ENCODE data around the gene CTDP1.

The CTDP1 gene

GRCh38 chr18:79682894-79683625 is 3.5 kb downstream of the CTDP1 start:
- DNase-seq: no peak

DNA sequence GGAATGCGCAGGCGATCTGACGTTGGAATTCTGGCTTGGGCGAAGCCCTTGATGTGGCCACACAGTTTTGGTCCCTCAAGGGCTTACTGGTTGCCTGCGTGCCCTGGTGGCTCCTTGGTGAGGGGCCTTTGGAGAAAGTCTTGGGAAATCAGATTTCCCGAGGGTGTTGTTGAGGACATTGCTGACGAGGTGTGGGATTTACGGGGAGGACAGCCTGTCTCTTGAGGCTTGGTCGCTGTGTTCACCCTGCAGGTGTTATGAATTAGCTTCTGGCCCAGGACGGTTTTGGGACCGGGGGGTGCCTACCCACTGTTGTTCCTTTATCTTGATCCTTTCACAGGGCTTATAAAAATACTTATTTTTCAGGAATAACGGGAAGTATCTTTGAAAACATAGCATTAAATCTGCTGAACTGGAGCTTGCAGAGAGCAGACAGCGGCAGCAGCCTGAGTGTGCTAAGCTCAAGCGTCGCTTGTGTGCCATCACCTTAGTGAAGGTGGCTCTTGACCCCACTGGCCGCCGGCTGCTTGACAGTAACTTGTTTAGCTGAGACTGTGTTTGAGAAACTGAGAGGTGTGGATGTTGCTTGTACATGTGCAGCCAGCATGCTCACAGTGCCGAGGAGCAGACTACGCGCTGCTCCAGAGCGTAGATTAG is 4.2 kb downstream of the CTDP1 start:
- no peak for DNase-seq

- DNase-seq: no peak
These were observed 4.7 kb downstream of the CTDP1 start for GRCh38 chr18:79684283-79684631.

DNA sequence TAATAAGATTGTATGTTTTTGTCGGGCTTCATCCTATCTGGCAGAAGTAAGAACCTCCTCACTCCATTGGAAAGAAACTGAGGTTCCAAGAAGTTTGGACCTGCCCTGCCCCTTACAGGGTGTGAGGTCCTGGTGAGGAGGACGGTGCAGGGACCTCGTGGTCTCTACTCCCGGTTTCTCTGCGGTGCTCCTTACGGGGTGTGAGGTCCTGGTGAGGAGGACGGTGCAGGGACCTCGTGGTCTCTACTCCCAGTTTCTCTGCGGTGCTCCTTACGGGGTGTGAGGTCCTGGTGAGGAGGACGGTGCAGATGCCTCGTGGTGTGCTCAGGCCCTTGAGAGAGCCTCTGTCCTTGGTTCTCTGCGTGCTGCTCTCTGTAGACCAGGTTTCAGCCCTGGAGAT is 5.2 kb downstream of the CTDP1 start:
- no peak for DNase-seq

DNA sequence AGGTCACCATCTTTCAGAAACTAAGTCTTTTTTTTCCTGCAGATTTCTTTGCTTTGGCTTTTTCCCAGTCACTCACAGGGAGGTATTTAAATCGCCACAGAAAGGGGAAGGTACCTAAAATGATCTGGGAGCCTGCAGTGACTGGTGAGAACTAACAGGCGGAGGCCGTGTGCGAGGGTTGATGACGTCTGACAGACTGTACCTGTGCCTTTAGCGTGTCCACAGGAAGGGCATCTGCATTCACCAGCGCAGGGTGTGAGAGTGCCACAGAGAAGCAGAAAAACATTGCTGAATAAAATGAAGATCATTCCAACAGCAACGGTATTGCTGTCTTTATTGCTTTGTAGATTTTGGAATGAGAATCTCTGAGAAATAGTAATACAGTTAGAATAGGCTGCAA is 5.7 kb downstream of the CTDP1 start:
- no peak for DNase-seq

GRCh38 chr18:79685971-79686370 is 6.4 kb downstream of the CTDP1 start:
- no peak for DNase-seq

- no peak for DNase-seq
These were observed 8.2 kb downstream of the CTDP1 start for GRCh38 chr18:79687806-79688205.

GRCh38 chr18:79690071-79690470 is 10.5 kb downstream of the CTDP1 start:
- peak; percentile 14 for DNase-seq

DNA sequence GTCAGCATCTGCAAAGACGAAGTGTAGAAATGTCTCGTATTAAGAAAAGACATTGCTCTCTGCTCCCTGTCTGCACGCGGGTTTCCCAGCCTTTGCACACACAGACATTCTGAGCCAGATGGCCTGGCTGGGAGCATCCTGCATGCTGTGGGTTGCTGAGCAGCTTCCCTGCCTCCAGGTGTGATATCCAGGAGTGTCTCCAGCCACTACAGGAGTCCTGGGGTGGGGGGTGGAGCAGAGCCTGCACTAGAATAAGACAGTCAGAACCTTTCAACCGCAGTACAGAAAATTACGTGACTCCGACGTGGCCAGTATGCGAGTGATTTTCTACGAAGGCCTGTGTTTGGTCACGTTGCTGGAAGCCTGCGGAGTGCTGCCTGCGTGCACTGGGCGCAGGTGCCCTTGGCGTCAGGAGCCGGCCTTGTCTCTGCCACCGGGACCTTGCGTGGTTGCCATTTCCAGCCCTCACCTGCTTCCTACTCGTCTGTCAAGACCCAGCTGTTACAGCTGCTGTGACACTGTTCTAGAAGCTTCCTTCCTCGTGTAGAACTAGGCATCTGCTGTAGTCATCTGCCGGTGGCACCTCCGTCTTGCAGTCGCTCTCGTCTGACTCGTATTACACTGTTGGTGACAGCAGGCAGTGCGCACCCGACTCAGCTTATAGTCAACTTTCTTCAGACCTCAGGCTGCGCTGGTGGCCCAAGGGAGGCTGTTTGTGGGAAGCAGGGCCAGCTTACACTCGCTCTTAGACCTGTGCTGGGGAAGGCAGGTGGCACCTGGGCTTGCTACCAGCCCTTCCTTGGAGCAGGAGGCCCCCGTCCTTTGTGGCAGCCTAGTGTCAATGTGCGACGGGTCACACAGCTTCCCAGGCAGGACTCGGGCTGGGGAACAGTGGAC is 11.2 kb downstream of the CTDP1 start:
- peak; percentile 57 for DNase-seq

GRCh38 chr18:79692056-79692455 is 12.5 kb downstream of the CTDP1 start:
- peak; percentile 51 for DNase-seq

DNA sequence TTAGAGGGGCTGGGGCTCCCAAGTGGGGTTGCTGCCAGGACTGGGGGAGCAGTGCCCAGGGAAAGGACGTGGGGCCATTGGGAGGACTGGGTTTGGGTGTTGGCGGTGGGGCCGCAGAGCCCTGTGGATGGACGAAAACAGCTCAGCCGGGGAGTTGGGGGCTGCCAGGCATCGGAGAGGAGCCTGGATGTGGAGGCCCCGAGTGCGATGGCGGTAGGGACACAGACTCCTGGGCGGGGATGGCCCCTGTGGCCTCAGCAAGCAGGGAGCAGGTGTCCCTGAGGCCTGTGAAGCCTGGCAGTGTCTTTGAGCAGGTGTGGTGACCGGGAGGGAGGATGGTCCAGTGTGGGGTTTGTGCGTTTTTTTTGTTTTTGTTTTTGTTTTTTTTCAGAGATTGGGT is 13.3 kb downstream of the CTDP1 start:
- peak; percentile 41 for DNase-seq

DNA sequence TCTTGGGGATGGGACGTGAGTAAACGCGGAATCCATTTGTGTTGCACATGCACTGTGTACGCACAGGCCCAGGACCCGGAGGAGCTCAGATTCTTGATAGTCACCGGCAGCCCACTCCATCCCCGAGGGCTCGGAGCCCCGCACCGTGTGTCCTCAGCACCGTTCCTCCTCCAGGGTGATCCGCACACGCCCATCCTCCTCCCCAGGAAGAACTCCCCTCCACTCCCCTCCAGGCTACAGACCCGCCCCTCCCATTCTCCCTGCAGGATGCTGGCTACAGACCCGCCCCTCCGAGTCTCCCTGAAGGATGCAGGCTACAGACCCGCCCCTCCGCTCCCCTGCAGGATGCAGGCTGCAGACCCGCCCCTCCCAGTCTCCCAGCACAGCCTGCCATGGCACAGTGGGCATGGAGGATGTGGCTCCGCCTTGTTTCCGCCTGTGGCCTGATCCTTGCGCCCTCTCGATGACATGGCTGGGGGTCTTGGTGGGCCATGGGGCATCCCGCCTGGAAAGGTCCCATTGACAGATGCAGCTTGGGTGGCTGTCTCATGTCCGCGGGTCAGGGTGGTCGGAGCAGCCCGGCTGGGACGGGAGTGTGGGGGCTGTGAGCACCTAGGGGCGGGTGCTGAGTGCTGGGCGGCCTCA is 14.1 kb downstream of the CTDP1 start:
- peak; percentile 58 for DNase-seq

DNA sequence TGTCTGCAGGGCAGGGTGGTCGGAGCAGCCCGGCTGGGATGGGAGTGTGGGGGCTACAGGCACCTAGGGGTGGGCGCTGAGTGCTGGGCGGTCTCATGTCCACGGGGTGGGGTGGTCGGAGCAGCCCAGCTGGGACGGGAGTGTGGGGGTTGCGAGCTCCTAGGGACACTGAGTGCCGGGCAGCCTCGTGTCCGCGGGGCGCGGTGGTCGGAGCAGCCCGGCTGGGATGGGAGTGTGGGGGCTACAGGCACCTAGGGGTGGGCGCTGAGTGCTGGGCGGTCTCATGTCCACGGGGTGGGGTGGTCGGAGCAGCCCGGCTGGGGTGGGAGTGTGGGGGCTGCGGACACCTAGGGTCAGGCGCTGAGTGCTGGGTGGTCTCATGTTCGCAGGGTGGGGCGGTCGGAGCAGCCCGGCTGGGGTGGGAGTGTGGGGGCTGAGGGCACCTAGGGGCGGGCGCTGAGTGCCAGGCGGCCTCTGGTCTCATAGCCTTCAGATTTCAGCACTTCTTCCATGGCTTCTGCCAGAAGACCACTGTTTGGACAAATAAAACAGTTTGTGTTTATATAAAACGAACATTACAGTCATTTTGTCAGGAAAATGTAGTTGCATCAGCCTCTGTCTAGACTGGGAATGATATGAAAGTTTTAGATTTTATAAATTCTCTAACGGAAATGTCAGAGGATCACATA is 14.7 kb downstream of the CTDP1 start:
- peak; percentile 37 for DNase-seq

GRCh38 chr18:79694895-79695213 is 15.3 kb downstream of the CTDP1 start:
- no peak for DNase-seq

DNA sequence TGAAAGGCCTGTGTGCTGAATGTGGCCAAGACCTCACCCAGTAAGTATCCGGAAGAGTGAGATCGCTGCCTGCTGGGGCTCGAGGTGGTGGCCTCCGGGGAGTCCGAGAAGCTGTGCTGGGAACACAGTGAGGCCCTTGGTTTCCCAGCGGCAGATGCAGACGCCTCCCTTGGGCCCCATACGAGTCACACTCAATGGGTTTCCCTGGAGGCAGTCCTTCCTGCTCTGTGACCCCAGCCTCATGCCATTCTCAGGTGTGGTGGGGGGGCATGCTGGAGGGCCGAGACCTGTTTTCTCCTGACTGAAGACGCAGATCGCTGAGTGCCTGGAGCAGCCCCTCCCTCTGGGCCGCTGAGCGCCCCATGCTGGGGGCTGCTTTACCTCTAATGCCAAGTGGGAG is 15.7 kb downstream of the CTDP1 start:
- no peak for DNase-seq

GRCh38 chr18:79695856-79696850 is 16.6 kb downstream of the CTDP1 start:
- no peak for DNase-seq

DNA sequence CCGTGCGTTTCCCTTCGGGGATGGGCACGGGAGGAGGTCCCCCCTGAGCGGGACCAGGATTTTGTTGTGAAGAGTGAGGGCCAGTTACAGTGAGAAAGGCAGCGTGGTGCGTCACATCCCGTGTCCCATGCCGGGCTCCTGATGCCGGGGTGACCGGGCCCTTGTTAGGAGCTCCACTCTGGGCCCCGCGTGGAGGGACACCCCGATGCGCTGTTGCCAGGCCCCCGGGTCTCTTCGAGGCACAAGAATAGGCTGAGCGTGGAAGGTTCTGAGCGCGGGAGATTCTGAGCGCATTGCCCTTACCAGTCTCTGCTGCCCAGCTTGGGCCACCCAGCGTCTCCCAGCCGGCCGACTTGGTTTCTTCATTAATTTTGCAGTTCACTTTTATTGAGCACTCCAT is 17.6 kb downstream of the CTDP1 start:
- no peak for DNase-seq

DNA sequence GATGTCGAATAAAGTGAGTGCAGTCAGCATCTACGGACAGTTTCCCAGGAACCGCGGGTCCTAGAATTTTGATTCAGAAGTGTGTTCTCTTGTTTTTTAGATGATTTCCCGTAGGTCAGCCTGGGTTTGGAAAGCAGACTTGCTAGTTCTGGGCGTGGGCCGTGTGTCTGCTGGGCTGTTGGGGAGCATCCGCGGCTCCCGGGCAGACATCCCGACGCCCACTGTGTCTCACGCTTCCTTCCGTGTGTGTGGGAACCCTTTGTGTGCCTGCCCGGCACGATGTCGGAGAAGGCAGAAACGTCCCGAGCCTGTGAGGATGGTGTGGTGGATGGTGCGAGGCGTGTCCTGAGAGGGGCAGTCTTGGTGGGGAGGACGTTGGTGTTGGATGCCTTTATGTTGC is 18.4 kb downstream of the CTDP1 start:
- DNase-seq: no peak

DNA sequence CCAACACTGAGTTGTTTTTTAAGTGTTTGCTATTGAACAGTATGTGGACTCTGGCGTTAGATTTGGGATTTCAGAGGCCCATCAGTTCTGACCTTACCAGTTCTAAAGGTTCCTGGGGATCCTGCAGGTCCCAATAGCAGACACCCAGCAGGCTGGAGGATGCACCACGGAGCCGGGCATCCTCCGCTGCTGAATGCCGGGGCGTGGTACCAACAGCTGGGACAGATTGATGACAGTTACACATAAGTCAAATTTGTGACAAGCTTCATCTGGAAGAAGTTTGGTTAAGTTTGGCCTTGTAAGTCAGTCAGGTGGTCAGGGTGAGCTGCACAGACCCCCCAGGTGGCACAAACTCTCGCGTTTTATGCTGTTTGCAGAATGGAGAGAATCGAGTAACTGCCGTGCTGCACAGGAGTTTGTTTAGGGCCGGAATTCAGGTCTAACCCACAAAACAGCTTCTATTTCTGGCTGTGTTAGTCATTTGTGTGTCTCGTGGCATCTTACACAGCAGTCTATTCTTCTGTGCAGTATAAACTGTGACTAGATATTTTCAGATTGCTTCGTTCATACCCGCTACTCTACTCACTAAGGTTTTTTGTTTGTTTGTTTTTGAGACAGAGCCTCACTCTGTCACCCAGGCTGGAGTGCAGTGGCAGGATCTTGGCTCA is 19.2 kb downstream of the CTDP1 start:
- no peak for DNase-seq

DNA sequence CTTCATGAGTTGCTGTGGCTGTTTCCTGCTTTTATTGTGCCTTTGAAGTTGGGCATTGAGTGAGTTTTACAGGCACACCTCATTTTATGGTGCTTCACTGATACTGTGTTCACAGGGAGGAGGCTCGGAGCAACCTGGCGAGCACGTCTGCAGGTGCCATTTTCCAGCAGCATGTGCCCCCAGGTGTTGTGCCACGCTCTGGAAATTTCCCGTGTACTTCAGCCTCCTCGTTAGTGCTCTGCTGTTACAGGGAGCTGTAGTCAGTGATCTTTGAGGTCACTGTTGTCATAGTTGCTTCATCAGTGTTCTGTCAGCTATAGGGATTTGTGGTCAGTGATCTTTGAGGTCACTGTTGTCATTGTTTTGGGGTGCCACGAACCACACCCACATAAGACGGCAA is 20.1 kb downstream of the CTDP1 start:
- DNase-seq: no peak

DNA sequence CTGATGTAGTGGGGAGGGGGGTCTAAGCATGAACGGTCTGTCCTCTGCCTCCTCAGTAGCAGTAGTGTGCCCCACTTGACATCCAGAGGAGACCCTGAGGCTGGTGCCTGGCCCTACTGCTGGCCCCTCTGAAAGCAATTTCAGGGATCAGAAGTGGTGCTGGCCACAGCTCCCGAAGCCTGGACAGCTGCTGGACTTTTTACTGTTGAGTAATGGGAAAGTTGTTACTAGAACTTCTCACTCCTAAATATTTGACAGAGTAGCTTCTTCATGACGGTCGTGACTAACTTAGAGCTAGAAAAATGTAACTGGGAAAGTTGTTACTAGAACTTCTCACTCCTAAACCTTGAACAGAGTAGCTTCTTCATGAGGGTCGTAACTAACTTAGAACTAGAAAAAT is 23.3 kb downstream of the CTDP1 start:
- no peak for DNase-seq
